OCI-LY1 (cell line): ENCODE data around the gene MTNR1B.

Source experiments
- H2AFZ ChIP-seq: fragments of 200-600 bp; sonication (generic), shearing (Covaris generic); 2 replicates; pipeline ENCODE4 v1.6.0; 2014; ENCODE audit warnings: antibody characterized with exemption, mild to moderate bottlenecking, low read length
- H3F3A ChIP-seq: fragments of 200-600 bp; sonication (generic), shearing (Covaris generic); 2 replicates; pipeline ENCODE4 v1.6.0; 2014; ENCODE audit warnings: mild to moderate bottlenecking, antibody characterized with exemption, low read length, moderate library complexity; ENCODE audit not compliant: insufficient read depth
- H3K27ac ChIP-seq: fragments of 200-600 bp; sonication (generic); 2 replicates; pipeline ENCODE4 v1.5.1; 2014; ENCODE audit warnings: low read length, mixed run types, mild to moderate bottlenecking, low read depth; ENCODE audit not compliant: poor library complexity, severe bottlenecking
- H3K27me3 ChIP-seq: fragments of 200-600 bp; sonication (generic); 2 replicates; pipeline ENCODE4 v1.6.0; 2014; ENCODE audit warnings: antibody characterized with exemption, mild to moderate bottlenecking, low read length, moderate library complexity; ENCODE audit not compliant: insufficient read depth
- H3K36me3 ChIP-seq: fragments of 200-600 bp; sonication (generic); 2 replicates; pipeline ENCODE4 v1.6.1; 2014; ENCODE audit warnings: mild to moderate bottlenecking, antibody characterized with exemption, low read length, moderate library complexity, mixed read lengths; ENCODE audit not compliant: insufficient read depth
- H3K4me1 ChIP-seq: fragments of 200-600 bp; sonication (generic); 2 replicates; pipeline ENCODE4 v1.5.1; 2014; ENCODE audit warnings: mild to moderate bottlenecking, low read length, moderate library complexity; ENCODE audit not compliant: insufficient read depth, severe bottlenecking
- H3K4me2 ChIP-seq: fragments of 200-600 bp; sonication (generic), shearing (Covaris generic); 2 replicates; pipeline ENCODE4 v1.6.1; 2014; ENCODE audit warnings: low read length
- H3K4me3 ChIP-seq: fragments of 200-600 bp; sonication (generic); 2 replicates; pipeline ENCODE4 v1.5.1; 2014; ENCODE audit warnings: low read length, low read depth, mild to moderate bottlenecking, mixed read lengths; ENCODE audit not compliant: poor library complexity, severe bottlenecking
- H3K79me2 ChIP-seq: fragments of 200-600 bp; shearing (Covaris generic); 2 replicates; pipeline ENCODE4 v1.6.1; 2016; ENCODE audit warnings: mixed run types, low read length, mixed read lengths; ENCODE audit not compliant: insufficient read depth
- H3K9ac ChIP-seq: fragments of 200-600 bp; sonication (generic), shearing (Covaris generic); 2 replicates; pipeline ENCODE4 v1.6.1; 2014; ENCODE audit warnings: mild to moderate bottlenecking, low read length, mixed read lengths
- H3K9me2 ChIP-seq: fragments of 200-600 bp; sonication (generic), shearing (Covaris generic); 2 replicates; pipeline ENCODE4 v1.6.1; 2014; ENCODE audit warnings: low read depth, mild to moderate bottlenecking, low read length, mixed read lengths
- H3K9me3 ChIP-seq: fragments of 200-600 bp; shearing (Covaris generic); 2 replicates; pipeline ENCODE4 v1.6.1; 2014; ENCODE audit warnings: low read length, mixed read lengths
- H4K20me1 ChIP-seq: fragments of 200-600 bp; sonication (generic), shearing (Covaris generic); 2 replicates; pipeline ENCODE4 v1.6.0; 2016; ENCODE audit warnings: mild to moderate bottlenecking, low read length; ENCODE audit not compliant: insufficient read depth
- CTCF ChIP-seq: fragments of 200-600 bp; sonication (generic), shearing (Covaris generic); IDR thresholded peaks from 2 replicates; pipeline ENCODE4 v1.5.1; 2017; ENCODE audit warnings: mild to moderate bottlenecking, antibody characterized with exemption, low read length, moderate library complexity, mixed read lengths
- EZH2 ChIP-seq: fragments of 200-600 bp; sonication (generic), shearing (Covaris generic); IDR thresholded peaks from 2 replicates; pipeline ENCODE4 v1.8.0; 2017; ENCODE audit warnings: borderline replicate concordance, mixed run types, mild to moderate bottlenecking, antibody characterized with exemption, low read length, moderate library complexity, mixed read lengths

MTNR1B gene

GRCh38 chr11:92948116-92948515 is 21.3 kb upstream of the MTNR1B start:
- H3K9ac ChIP-seq: no peak overlapping the region
- no peaks in the 10 kb centered on the region for H3K4me1 ChIP-seq
- no peak overlapping the region for H3K27ac ChIP-seq
- no peaks in the 10 kb centered on the region for H3F3A ChIP-seq
- no peaks in the 10 kb centered on the region for H4K20me1 ChIP-seq
- no peak overlapping the region for H3K4me3 ChIP-seq
- H3K79me2 ChIP-seq: no peaks in the 10 kb centered on the region
- no peaks in the 10 kb centered on the region for H3K9me3 ChIP-seq
- H2AFZ ChIP-seq: no peak overlapping the region
- no peaks in the 10 kb centered on the region for H3K36me3 ChIP-seq
- no peak for TF ChIP-seq CTCF
- no peak for TF ChIP-seq EZH2
- no peaks in the 10 kb centered on the region for H3K27me3 ChIP-seq
- H3K9me2 ChIP-seq: no peaks in the 10 kb centered on the region
- H3K4me2 ChIP-seq: no peak overlapping the region

- no peaks in the 10 kb centered on the region for H3K9me2 ChIP-seq
- no peak overlapping the region for H2AFZ ChIP-seq
- H4K20me1 ChIP-seq: no peaks in the 10 kb centered on the region
- no peaks in the 10 kb centered on the region for H3K36me3 ChIP-seq
- no peaks in the 10 kb centered on the region for H3F3A ChIP-seq
- H3K79me2 ChIP-seq: no peaks in the 10 kb centered on the region
- no peak for TF ChIP-seq EZH2
- TF ChIP-seq CTCF: no peak
- H3K27me3 ChIP-seq: no peaks in the 10 kb centered on the region
- no peak overlapping the region for H3K27ac ChIP-seq
- no peaks in the 10 kb centered on the region for H3K4me1 ChIP-seq
- no peaks in the 10 kb centered on the region for H3K9me3 ChIP-seq
- H3K4me2 ChIP-seq: no peak overlapping the region
- no peak overlapping the region for H3K9ac ChIP-seq
- H3K4me3 ChIP-seq: no peak overlapping the region
Observed at GRCh38 chr11:92954003-92954402, 15.4 kb upstream of the MTNR1B start.

GRCh38 chr11:92955860-92956259 is 13.6 kb upstream of the MTNR1B start:
- H2AFZ ChIP-seq: no peak overlapping the region
- H3K4me2 ChIP-seq: no peak overlapping the region
- no peaks in the 10 kb centered on the region for H4K20me1 ChIP-seq
- no peaks in the 10 kb centered on the region for H3K27me3 ChIP-seq
- H3K9ac ChIP-seq: no peak overlapping the region
- no peaks in the 10 kb centered on the region for H3K4me1 ChIP-seq
- no peak overlapping the region for H3K27ac ChIP-seq
- no peaks in the 10 kb centered on the region for H3K9me3 ChIP-seq
- no peak for TF ChIP-seq EZH2
- no peak for TF ChIP-seq CTCF
- H3K4me3 ChIP-seq: no peak overlapping the region
- H3K79me2 ChIP-seq: no peaks in the 10 kb centered on the region
- H3K9me2 ChIP-seq: no peaks in the 10 kb centered on the region
- no peaks in the 10 kb centered on the region for H3F3A ChIP-seq
- H3K36me3 ChIP-seq: no peaks in the 10 kb centered on the region
